Gastrocnemius medialis (tissue), 4 donors: Measurements from ENCODE around the gene KCNC4. TPM values are rescaled to one million over a fixed set of nuclear protein-coding genes. Genes with fewer than 3 reads are reported as not detected.

Source experiments
- ATAC-seq, 2 donors: fragments of 150-250 bp; one replicate each; pipeline ENCODE4 v1.9.1; 2016
- DNase-seq, 2 donors: peaks; one replicate each; pipeline ENCODE4 v3.0.0-alpha.2; 2019
- H3K27ac ChIP-seq, 4 donors: fragments of 200-600 bp; sonication (generic); 1 replicate in 1 of 4; 2 replicates in 3 of 4; pipeline ENCODE4 v1.5.1; 2016 to 2018; ENCODE audit warnings: mild to moderate bottlenecking in 2 of 4, moderate library complexity in 1 of 4
- H3K27me3 ChIP-seq, 3 donors: fragments of 200-600 bp; sonication (generic) in 2 of 3; 1 replicate in 1 of 3; 2 replicates in 2 of 3; pipeline versions ENCODE4 v1.5.1 to v1.6.0; 2016 to 2019; ENCODE audit warnings: mild to moderate bottlenecking in 1 of 3, moderate library complexity in 1 of 3
- H3K36me3 ChIP-seq, 2 donors: fragments of 200-600 bp; sonication (generic) in 1 of 2; one replicate each; pipeline ENCODE4 v1.5.1; 2017 to 2018
- H3K4me1 ChIP-seq, 2 donors: fragments of 200-600 bp; sonication (generic) in 1 of 2; one replicate each; pipeline ENCODE4 v1.5.1; 2016 to 2017; ENCODE audit warnings: mild to moderate bottlenecking in 2 of 2
- H3K4me3 ChIP-seq, 4 donors: fragments of 200-600 bp; sonication (generic) in 3 of 4; 1 replicate in 1 of 4; 2 replicates in 3 of 4; pipeline ENCODE4 v1.5.1; 2016 to 2019; ENCODE audit warnings: mild to moderate bottlenecking in 2 of 4
- H3K9me3 ChIP-seq, 3 donors: fragments of 200-600 bp; sonication (generic) in 2 of 3; 1 replicate in 1 of 3; 2 replicates in 2 of 3; pipeline ENCODE4 v1.5.1; 2016 to 2019
- POLR2A ChIP-seq, 2 donors: fragments of 450-650 bp; IDR thresholded peaks; one replicate each; pipeline ENCODE4 v1.6.1; 2017; ENCODE audit warnings: antibody characterized with exemption in 2 of 2, mild to moderate bottlenecking in 2 of 2, moderate library complexity in 2 of 2
- in situ Hi-C, 4 donors: fragments of 200-750 bp; cut with MboI; loops; one replicate each; pipeline versions ENCODE4 v1.15.0 to v1.8.0; 2017; ENCODE audit warnings: low sequenced_read_pairs in 4 of 4
- intact Hi-C: fragments of 100-400 bp; cut with DNase I; formaldehyde crosslinking; loops from one replicate; pipeline ENCODE4 v1.15.1; 2023; ENCODE audit warnings: low total_unique reads
- total RNA-seq, 4 donors: library from RNA; depleted of rRNA; stranded (reverse); fragments of >200 nt; gene quantifications; one replicate each; pipeline versions ENCODE4 v1.1.0 to v1.2.3, GENCODE V29; 2016
- TF ChIP-seq, protein P1 (sequence below), 5 experiments: fragments of 450-650 bp in 3 of 5; fragments of 200-600 bp in 2 of 5; sonication (generic) in 2 of 5; IDR thresholded peaks in 4 of 5; conservative IDR thresholded peaks in 1 of 5; 1 replicate in 4 of 5; 2 replicates in 1 of 5; pipeline ENCODE4 v1.5.1; 2016 to 2019; ENCODE audit warnings: antibody characterized with exemption in 5 of 5, mild to moderate bottlenecking in 3 of 5, moderate library complexity in 3 of 5

KCNC4 gene
- total RNA-seq, 4 donors from 2014 or later: 3.1 to 9.1 (median 4.1) TPM

DNA sequence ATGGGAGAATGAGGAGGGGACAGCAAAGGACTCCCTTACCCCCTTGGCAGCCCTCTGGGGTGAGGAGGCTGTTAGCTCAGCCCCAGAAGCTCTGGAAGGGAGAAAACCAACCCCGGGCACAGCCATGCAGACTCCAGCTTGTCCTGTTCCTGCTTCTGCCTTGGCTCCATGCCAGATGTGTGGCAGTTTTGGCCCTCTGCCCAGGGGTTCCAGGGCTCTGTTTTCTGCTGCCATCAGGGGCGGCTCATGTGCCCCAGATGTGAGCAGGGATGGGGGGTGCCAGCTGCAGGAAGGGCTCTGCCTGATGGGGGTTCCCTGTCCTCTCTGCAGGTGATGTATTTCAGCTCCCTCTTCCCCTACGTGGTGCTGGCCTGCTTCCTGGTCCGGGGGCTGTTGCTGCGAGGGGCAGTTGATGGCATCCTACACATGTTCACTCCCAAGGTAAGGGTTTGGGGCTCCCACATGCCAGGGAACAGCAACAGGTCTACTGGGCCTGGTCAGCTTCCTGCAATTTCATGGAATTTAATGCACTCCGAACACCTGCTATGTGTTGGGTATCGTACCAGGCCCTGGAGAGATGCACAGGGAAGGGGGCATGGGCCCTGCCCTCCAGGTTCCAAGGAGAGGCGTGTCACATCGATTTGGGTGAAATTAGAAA, 33.7 kb upstream of the KCNC4 start:
- H3K27ac ChIP-seq: no peak overlapping the region
- intact Hi-C loops: no loop called here
- no peaks in the 10 kb centered on the region for H3K27me3 ChIP-seq
- DNase-seq (no peak), ATAC-seq (no peak)
- H3K9me3 ChIP-seq: no peaks in the 10 kb centered on the region
- H3K4me3 ChIP-seq: no peak overlapping the region
- no peaks in the 10 kb centered on the region for H3K4me1 ChIP-seq
- in situ Hi-C loops: no loop called here
- H3K36me3 ChIP-seq: no peaks in the 10 kb centered on the region
- TF ChIP-seq POLR2A (IDR thresholded peaks at IDR 0.05): no peak
- TF ChIP-seq, protein P1, sequence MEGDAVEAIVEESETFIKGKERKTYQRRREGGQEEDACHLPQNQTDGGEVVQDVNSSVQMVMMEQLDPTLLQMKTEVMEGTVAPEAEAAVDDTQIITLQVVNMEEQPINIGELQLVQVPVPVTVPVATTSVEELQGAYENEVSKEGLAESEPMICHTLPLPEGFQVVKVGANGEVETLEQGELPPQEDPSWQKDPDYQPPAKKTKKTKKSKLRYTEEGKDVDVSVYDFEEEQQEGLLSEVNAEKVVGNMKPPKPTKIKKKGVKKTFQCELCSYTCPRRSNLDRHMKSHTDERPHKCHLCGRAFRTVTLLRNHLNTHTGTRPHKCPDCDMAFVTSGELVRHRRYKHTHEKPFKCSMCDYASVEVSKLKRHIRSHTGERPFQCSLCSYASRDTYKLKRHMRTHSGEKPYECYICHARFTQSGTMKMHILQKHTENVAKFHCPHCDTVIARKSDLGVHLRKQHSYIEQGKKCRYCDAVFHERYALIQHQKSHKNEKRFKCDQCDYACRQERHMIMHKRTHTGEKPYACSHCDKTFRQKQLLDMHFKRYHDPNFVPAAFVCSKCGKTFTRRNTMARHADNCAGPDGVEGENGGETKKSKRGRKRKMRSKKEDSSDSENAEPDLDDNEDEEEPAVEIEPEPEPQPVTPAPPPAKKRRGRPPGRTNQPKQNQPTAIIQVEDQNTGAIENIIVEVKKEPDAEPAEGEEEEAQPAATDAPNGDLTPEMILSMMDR (IDR thresholded peaks at IDR 0.05 in 4 of 5, conservative IDR thresholded peaks at IDR 0.05 in 1 of 5): no peak

DNA sequence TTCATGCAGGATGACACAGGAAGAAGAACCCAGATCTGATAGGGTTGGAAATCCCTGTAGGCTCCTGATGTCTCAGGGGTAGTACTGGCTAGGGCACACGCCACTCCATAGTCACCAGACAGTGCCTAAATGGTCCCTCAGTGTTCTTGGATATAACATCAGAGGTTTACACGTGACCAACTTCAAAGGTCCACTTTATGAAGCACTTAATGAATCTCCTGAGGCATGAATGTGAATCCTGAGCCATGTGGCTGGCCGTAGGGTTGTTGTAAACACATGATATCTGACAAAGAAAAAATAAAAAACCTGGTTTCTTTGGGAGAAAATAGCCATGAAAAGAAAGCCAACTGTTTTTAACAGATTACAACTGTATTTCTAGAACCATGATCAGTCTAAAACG, 32.3 kb upstream of the KCNC4 start:
- TF ChIP-seq POLR2A (IDR thresholded peaks at IDR 0.05): no peak
- TF ChIP-seq, protein P1 (IDR thresholded peaks at IDR 0.05 in 4 of 5, conservative IDR thresholded peaks at IDR 0.05 in 1 of 5): no peak
- no peaks in the 10 kb centered on the region for H3K4me1 ChIP-seq
- no peaks in the 10 kb centered on the region for H3K27me3 ChIP-seq
- DNase-seq (no peak), ATAC-seq (no peak)
- in situ Hi-C loops: no loop called here
- intact Hi-C loops: no loop called here
- H3K9me3 ChIP-seq: no peaks in the 10 kb centered on the region
- H3K36me3 ChIP-seq: no peaks in the 10 kb centered on the region
- no peak overlapping the region for H3K4me3 ChIP-seq
- no peak overlapping the region for H3K27ac ChIP-seq

DNA sequence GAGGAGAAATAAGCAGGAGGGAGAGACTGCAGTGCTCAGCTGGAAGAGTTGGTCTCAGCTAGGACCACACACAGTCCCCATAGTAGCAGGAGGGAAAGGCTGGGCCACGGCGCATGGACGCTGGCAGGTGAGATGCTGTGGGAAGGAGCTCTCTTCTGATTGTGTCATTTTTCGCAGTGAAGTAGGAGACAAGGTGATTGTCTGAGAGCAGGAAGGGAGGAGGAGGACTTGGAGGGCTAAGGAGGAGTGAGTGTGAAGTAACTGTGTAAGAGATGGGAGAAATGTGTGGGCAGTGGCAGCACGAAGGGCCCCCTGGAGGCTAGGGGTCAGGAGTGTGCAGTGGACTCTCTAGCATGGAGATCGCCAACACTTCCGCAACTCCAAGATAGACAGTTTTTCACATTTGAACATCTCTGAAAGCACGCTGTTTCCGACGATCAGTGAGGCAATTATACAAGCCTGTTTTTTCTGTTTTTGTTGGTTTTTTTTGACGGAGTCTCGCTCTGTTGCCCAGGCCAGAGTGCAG, 26.4 kb upstream of the KCNC4 start:
- in situ Hi-C loops: no loop called here
- H3K4me3 ChIP-seq: no peak overlapping the region
- ATAC-seq (no peak), DNase-seq (no peak)
- no peak for TF ChIP-seq POLR2A (IDR thresholded peaks at IDR 0.05)
- TF ChIP-seq, protein P1 (IDR thresholded peaks at IDR 0.05 in 4 of 5, conservative IDR thresholded peaks at IDR 0.05 in 1 of 5): no peak
- no peaks in the 10 kb centered on the region for H3K9me3 ChIP-seq
- H3K36me3 ChIP-seq: no peaks in the 10 kb centered on the region
- H3K27me3 ChIP-seq: no peaks in the 10 kb centered on the region
- no peak overlapping the region for H3K27ac ChIP-seq
- intact Hi-C loops: no loop called here
- peaks cover 11 to 17% of the 10 kb centered on the region in 2 donors for H3K4me1 ChIP-seq

DNA sequence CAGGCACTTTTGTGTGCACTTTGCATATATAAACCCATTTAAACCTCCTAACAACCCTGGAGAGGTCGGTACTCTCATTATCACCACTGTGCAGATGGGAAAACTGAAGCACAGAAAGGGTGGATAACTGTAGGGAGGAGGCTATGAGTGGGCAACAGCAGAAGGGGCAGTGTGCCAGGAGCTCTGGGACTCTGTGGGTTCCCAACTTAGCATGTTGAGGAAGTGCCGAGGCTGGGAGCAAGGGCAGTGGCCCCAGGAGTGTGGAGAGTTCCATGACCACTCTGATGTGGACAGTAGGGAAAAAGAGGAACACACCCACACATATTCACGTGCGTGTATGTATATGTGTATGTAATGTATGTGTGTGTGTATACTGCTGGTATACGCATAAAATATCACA, 25.7 kb upstream of the KCNC4 start:
- H3K4me3 ChIP-seq: no peak overlapping the region
- no peaks in the 10 kb centered on the region for H3K27me3 ChIP-seq
- H3K27ac ChIP-seq: no peak overlapping the region
- H3K9me3 ChIP-seq: no peaks in the 10 kb centered on the region
- in situ Hi-C loops: no loop called here
- H3K4me1 ChIP-seq: peaks cover 12 to 22% of the 10 kb centered on the region in 2 donors
- DNase-seq (no peak), ATAC-seq (no peak)
- H3K36me3 ChIP-seq: no peaks in the 10 kb centered on the region
- intact Hi-C loops: no loop called here
- no peak for TF ChIP-seq POLR2A (IDR thresholded peaks at IDR 0.05)
- TF ChIP-seq, protein P1 (IDR thresholded peaks at IDR 0.05 in 4 of 5, conservative IDR thresholded peaks at IDR 0.05 in 1 of 5): no peak
